GM21390 (cell line): ENCODE data around the gene MINDY2.
A peak's percentile ranks its signal among the peaks of the same experiment; 100 is the strongest.
"Not testable (repeated sequence)": the region's sequence is repeated elsewhere in the genome, so short reads cannot be mapped to it uniquely, and the experiment has no call there.

ENCODE experiments used
- ATAC-seq: cut with Tn5 transposase; IDR thresholded peaks from one replicate; pipeline ENCODE4 v1.9.1; 2021; ENCODE audit not compliant: unreplicated experiment

The MINDY2 gene

DNA sequence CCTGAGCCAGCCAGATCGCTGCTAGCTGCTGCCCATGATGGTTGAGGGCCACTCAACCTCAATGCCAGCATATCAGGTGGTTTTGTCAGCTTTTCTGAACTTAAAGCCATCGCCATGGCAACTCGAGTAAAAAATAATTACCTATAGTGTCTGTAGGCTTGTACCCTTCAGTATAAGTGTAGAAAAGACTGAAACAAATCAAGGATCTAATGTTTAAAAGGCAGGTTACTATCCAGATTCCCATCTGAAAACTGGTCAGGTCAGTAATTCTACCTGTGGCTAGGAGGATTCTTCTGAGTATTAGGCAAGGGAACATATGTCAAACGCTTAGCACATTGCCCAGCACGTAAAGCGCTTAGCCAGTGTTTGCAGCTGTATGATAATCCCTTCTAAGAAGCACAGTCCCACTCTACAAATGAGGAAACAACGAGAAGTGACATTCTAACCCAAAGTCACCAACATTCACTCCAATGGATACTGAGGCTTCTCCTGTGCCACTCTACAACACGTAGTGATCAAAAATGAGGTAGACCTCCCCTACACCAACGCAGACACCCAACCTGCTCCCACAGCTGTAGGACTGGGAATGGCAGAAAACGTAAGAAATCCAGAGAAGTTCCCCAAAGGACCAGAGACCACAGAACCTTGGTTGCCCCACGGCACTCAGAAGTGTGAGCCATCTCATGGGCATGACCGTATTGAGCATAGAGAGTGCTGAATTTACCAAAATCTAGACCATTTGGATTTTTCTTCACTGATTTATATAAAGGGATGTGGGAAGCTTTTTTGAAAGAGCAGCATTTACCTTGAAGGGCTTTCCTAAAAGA, 107.1 kb downstream of the MINDY2 start:
- ATAC-seq = no peak

DNA sequence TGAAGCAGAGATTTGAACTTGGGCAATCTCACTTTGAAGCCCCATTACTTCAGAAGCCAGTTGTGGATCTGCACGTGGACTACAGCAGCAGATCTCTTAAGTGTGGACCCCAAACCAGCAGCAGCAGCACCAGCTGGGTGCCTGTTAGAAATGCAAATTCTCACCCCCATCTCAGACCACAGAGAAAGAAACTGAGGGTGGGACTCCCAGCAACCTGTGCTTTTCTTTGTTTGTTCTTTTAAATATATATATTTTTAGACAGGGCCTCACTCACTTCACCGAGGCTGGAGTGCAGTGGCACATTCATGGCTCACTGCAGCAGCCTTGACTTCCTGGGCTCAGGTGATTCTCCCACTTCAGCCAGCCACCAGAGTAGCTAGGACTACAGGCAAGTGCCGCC, 109.2 kb downstream of the MINDY2 start:
- ATAC-seq = peak; percentile 53

DNA sequence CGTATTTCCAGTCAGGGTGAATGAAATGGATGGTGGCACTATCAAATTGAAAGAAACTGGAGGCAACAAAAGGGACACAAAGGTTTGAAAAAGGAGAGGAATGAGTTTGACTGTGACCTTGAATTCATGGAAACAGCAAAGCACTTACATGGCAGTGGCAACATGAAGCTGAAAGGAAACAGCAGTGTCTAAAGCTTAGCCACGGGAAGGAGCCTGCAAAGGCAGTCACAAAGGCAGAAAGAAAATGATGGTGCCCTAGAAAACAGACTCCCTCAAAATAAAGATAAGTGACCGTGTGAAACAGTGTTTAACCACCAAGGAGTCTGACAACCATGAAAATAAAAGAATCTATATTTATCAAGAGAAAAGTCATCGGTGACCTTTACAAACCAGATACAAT, 111.1 kb downstream of the MINDY2 start:
- ATAC-seq = no peak

DNA sequence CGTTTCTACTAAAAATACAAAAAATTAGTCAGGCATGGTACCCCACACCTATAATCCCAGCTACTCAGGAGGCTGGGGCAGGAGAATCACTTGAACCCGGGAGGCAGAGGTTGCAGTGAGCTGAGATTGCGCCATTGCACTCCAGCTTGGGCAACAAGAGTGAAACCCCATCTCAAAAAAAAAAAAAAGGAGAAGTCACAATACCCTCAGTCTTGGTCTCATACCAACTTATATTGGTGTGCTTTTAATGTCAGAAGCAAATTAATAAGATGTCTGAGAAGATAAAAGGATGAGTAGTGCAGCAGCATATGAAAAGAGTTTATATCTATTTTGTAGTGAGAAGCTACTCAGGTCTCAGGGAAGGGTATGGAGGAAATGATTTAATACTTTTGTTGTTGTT, 112.8 kb downstream of the MINDY2 start:
- not testable (repeated sequence) for ATAC-seq

DNA sequence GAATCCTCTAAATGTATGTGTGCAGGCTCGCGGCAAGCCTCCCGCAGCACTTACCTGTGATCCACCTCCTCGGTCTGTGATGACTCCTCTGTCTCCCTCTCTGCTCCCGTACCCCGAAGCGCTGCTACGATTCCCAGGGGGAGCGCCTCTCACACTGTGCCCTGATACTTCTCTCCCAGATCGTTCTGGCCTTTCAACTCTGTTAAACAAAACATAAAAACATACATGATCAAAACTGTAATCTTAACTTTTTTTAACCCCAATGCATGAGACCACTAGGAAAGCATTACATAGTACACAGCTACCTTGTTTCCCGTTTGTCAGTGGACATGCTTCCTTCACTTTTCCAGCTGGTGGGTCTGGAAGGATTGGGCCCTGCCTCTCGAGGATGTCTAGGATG, 115.8 kb downstream of the MINDY2 start:
- ATAC-seq = no peak

DNA sequence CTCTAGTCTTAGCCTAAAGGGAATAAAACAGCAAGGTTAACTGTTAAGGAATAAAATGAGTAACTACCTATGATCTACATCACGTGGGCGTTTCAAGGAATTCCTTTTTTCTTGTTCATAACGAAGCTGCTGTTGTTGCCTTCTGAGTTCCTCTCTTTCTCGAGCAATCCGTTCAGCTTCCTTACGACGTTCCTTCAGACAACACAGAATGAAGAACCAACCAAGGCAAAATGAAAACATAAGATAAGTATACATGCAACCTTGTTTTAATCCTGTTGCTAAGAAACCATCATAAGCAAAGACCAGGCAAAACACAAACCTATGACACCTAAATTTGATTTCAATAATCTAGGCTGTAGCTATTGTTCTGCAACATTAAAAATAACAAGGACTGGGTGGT, 118.3 kb downstream of the MINDY2 start:
- ATAC-seq = no peak

DNA sequence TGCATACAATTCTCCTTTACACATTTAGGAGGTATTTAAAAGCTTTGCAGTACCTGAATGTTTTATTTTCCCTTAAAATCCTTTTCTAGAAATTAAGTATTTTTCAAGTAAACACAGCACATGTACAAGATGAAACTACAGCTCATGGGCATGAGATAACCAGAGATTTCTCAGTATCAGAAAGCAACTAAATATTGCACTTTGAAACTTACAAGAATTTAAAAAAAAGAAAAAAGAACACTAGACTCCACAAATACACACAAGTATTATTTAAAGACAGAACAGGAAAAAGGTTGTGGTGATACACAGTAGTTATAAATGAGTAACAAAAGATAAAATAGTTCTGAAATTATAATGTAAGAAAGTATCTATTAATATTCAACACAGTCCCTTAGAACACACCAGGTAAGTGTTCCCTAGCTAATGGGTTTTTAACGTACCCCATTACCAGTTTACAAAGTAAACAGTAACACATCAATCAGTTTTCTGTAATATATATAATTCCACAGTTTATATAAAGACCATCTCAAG, 127.1 kb downstream of the MINDY2 start:
- ATAC-seq = peak; percentile 55

DNA sequence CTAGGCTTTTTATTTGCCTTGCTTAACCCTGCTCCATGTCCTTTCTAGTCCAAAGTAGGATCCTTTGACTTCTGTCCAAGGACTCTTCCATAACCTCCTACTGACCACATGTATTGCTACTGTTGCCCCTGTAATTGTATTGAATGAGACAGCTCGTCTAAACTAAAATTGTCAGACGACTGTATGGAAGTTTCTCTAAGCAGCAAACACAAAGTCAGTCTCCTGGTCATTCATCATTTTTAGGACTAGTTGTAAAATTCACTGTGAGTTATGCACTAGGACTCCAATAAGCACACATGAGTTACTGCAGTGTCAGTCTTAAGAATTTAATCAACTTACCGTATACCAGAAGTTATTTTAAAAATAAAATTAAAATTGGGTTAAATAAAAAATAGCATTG, 129.5 kb downstream of the MINDY2 start:
- no peak for ATAC-seq

DNA sequence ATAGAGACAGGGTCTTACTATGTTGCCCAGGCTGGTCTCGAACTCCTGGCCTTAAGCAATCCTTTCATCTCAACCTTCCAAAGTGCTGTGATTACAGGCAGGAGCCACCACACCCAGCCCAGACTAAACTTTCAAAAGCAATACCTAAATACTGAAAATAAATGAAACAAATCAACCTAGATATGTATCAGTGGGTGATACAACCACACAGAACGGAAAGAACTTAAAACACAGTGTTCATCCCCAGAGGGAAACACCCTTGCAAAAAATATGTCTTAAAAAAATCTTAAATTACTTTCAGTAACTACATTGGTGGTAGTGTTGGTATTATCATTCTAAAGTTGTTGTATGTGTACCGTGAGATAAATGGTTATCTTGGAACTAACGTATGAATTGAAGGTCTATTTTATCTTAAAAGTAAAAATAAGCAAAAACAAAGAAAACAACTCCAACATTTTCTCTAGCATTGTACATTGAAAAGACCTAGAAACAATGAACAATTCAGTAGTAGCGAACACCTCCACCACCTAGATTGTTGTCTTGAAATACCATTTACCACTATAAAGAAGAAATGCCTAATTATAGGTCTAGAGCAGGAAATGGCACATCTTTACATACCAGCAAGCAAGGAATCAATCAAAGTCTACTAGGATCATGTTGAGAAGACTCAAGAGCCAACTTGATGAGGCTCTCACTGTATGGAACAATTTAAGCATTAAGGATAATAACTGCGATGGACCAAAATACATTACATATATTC, 137.6 kb downstream of the MINDY2 start:
- no peak for ATAC-seq

DNA sequence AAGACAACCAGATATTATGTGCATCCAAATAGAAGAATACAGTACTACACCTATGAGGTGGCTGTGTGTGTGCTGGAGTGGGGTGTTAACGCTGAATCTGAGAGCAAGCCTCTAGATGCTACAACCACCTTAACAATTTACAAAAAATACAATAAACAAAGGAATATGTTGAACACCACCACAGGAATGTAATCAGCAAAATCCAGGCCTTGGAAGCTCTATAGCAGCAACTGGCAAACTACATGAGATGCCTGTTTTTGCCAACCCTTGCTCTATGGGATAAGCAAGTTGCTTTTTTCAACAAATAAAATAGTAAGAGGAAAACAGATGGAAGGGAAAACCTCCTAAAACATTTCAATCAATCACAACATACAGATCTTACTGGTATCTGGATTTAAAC, 138.5 kb downstream of the MINDY2 start:
- no peak for ATAC-seq

DNA sequence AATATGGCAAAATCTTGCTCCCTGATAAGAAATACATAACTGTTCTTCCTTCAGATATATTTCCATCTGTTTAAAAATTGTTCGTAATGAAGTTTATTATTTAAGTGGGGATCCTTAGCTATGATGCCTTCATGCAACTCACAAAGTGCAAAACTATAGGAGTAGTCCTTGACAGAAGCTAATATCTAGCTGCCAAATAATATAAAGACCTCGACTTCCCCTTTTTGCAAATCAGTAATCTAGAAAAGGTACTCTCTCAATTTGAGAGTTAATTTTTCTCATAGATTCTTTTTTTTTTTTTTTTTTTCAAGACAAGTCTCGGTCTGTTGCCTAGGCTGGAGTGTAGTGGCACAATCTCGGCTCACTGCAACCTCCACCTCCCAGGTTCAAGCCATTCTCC, 139.4 kb downstream of the MINDY2 start:
- ATAC-seq = no peak
